GM10248 (cell line): Measurements from ENCODE around the gene SLC7A9.

Experiments used
- CTCF ChIA-PET: fragments of 300-600 bp; sonication (Branson Sonifier 250); formaldehyde crosslinking; extraction: SDS; loops from one replicate; lab custom pipeline; 2021; ENCODE audit warnings: antibody characterized with exemption; lab: Yijun Ruan, JAX
- POLR2A ChIA-PET: fragments of 350-650 bp; sonication (Branson Sonifier 250); formaldehyde crosslinking; extraction: SDS; loops from one replicate; lab custom pipeline; 2020; ENCODE audit warnings: antibody characterized with exemption; lab: Yijun Ruan, JAX
- DNase-seq: peaks from one replicate; pipeline ENCODE4 v3.0.0; 2012; ENCODE audit errors: extremely low spot score
- TF ChIP-seq, protein P1 (sequence below): IDR thresholded peaks from 2 replicates; pipeline ENCODE4 v1.5.1; 2012; ENCODE audit warnings: mild to moderate bottlenecking, low read depth; ENCODE audit errors: extremely low read depth, missing control alignments, control extremely low read depth

The SLC7A9 gene

DNA sequence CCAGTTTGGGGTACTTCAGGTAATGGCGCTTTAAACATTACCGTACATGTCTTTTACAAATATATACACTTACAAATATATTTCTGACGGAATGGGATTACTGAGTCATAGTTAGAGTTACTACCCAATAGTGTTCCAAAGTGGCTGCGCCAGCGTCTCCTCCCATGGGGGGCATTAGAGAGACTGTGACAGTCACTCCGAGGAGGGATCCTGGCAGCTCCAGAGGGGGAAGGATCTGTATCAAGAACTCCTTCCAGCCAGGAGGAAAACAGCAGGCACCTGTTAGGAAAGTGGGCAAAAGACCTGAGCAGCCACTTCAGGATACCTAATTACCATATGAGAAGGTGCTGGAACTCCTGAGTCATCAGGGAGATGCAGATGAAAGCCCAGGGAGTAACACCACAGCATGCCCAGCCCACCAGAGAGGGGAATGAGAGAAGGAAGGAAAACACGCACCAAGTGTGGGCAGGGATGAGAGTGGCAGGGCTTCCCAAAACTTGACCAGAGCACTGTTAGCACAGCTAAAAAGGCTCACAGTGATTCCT lies 52.9 kb downstream of the SLC7A9 start:
- TF ChIP-seq, protein P1, sequence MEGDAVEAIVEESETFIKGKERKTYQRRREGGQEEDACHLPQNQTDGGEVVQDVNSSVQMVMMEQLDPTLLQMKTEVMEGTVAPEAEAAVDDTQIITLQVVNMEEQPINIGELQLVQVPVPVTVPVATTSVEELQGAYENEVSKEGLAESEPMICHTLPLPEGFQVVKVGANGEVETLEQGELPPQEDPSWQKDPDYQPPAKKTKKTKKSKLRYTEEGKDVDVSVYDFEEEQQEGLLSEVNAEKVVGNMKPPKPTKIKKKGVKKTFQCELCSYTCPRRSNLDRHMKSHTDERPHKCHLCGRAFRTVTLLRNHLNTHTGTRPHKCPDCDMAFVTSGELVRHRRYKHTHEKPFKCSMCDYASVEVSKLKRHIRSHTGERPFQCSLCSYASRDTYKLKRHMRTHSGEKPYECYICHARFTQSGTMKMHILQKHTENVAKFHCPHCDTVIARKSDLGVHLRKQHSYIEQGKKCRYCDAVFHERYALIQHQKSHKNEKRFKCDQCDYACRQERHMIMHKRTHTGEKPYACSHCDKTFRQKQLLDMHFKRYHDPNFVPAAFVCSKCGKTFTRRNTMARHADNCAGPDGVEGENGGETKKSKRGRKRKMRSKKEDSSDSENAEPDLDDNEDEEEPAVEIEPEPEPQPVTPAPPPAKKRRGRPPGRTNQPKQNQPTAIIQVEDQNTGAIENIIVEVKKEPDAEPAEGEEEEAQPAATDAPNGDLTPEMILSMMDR: no peak
- ChIA-PET POLR2A (no interaction called here), CTCF (no interaction called here)

DNA sequence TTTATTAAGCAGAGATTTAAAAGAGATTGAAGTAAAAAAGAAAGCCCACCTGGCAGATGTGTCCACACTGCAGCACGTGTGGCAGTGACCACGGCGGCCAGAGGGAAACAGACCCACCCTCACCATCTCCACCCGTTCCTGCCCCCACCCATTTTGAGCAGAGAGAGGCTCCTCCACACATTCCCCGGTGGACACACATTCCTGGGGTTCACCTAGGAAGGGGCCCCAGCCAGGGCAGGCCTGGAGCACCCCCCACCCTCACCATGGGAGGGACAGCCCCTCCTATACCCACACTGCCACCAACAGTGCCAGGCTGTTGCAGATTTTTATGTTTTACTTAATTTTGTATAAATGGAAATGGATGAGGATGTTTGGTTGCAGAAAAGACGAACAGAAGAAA lies 54.9 kb downstream of the SLC7A9 start:
- TF ChIP-seq, protein P1: no peak
- CTCF ChIA-PET: no interaction called here
- POLR2A ChIA-PET: no interaction called here
- DNase-seq: no peak

More for the DNA sequence above, 52.9 kb downstream of the SLC7A9 start:
- no peak for DNase-seq

DNA sequence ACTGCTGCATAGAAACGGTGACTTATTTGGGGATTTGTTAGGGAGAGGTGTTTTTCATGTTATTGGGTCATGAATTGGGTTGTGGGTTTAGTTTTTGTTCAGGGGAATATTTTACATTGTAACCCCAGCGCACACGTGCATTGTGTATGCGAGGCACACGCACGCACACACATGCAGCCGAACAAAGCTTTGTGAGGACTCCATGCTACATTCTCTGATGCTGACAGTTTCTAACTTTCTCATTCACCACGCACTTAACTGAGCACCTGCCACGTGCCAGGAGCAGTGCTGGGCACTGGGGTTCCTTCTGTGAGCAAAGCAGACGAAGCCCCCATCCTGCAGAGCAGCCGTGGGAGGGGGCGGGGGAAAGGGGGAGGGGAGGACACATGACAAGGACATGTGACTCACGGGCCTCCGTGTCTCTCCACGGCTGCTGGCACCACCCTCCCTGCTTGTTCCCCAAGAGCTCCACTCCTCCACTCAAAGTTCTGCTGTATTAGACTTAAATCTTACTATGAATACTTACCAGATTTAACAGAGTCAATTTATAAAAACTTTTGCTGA lies 55.6 kb downstream of the SLC7A9 start:
- TF ChIP-seq, protein P1: no peak
- DNase-seq: no peak
- CTCF ChIA-PET: no interaction called here
- POLR2A ChIA-PET: no interaction called here

DNA sequence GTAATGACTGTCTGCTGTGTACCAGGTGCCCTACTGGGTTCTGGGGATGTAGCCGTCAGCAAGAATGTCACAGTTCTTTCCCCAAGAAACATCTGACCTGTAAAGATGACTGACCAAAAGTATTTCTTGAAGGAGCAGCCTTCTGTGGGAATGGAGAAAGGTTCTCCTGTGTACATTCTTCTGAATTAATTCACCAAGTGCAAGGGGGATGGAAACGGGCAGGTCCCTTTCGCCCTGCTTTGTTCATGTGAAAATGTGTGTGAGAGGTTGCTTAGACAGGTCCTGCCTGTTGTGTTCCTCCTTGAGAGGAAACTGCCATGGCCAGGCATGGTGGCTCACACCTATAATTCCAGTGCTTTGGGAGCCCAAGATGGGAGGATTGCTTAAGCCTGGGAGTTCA lies 57.0 kb downstream of the SLC7A9 start:
- CTCF ChIA-PET: no interaction called here
- POLR2A ChIA-PET: no interaction called here
- no peak for DNase-seq

DNA sequence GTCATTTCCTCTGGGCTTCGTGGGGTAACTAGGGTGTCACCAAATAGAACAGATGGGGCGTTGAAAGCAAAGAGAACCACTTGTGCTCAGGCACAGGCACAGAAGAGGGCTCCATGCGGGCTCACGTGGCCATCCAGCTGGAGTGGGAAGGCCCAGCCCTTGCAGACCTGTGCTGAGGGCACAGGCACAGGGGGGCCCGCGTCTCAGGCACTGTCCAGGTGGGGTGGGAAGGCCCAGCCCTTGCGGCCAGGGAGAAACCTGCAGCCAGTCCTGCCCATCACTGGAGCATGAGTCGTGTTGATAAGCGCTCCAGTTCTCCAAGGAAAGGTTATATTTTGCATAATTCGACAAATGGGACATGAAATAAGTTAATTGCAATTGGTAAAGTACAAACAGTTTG lies 57.5 kb downstream of the SLC7A9 start:
- CTCF ChIA-PET: no interaction called here
- TF ChIP-seq, protein P1: no peak
- POLR2A ChIA-PET: no interaction called here

More for the DNA sequence above, 57.0 kb downstream of the SLC7A9 start:
- TF ChIP-seq, protein P1: no peak

DNA sequence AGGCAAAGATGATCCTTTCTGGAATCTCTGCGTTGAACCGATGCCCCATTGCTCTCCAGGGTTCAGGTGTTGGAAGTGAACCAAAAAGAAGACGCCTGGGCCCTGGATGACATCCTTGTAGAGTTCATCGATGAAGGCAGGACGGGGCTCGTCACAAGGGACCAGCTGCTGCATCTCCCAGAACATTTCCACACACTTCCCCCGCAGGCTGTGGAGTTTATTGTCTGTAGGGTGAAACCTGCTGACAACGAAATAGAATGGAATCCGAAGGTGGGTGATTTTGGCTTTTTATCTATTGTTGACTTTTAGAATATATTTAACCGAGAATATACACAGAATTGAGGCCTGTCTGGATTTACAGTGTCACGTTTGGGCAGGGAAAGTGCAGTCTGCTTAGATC lies 58.4 kb downstream of the SLC7A9 start:
- DNase-seq: no peak
- CTCF ChIA-PET: no interaction called here
- TF ChIP-seq, protein P1: no peak
- POLR2A ChIA-PET: no interaction called here

More for the DNA sequence above, 57.5 kb downstream of the SLC7A9 start:
- DNase-seq: no peak

DNA sequence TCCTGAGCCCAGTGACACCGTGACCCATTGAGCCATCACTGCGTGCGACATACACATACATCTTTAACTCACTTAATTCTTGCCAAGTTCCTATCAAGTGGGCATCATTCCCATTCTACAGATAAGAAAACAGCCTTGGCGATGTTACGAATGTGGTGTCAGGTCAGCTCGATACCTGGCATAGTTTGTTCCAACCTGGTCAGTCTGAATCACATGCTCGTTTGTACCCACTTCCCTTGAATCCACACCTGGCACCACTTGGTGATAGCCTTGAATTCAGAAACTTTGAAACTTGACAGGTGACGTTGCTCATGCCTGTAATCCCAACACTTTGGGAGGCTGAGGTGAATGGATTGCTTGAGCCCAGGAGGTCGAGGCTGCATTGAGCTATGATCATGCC lies 59.1 kb downstream of the SLC7A9 start:
- TF ChIP-seq, protein P1: no peak
- CTCF ChIA-PET: no interaction called here
- POLR2A ChIA-PET: no interaction called here
- DNase-seq: no peak
